ENCODE data around the gene NKX1-2. TPM values are rescaled to one million over a fixed set of nuclear protein-coding genes. Genes with fewer than 3 reads are reported as not detected.

Gene NKX1-2
- total RNA-seq, 1 donor from 2014 or later, result not detected

- DNase-seq (ENCODE audit: low spot score), result no peak
- no peak for ATAC-seq
- intact Hi-C loops (cut with DNase I), result no loop called here
Observed at GRCh38 chr10:124425227-124425962, 24.4 kb downstream of the NKX1-2 start.

GRCh38 chr10:124423813-124424212, 26.0 kb downstream of the NKX1-2 start:
- ATAC-seq (no peak), DNase-seq (ENCODE audit: low spot score) (no peak)
- intact Hi-C loops (cut with DNase I), result no loop called here

- no peak for ATAC-seq
- intact Hi-C loops (cut with DNase I), result no loop called here
- no peak for DNase-seq (ENCODE audit: low spot score)
Observed at GRCh38 chr10:124422742-124423141, 27.1 kb downstream of the NKX1-2 start.

- ATAC-seq (no peak), DNase-seq (ENCODE audit: low spot score) (no peak)
- intact Hi-C loops (cut with DNase I), result no loop called here
Observed at GRCh38 chr10:124420254-124420653, 29.6 kb downstream of the NKX1-2 start.

GRCh38 chr10:124419635-124420034, 30.2 kb downstream of the NKX1-2 start:
- ATAC-seq (no peak), DNase-seq (ENCODE audit: low spot score) (no peak)
- intact Hi-C loops (cut with DNase I), result no loop called here

GRCh38 chr10:124418726-124419501, 30.9 kb downstream of the NKX1-2 start, which contains the start of gene OAT:
Gene OAT (minus strand): TSS chr10:124418923. CDS start chr10:124412171, 6,752 bp downstream.
- intact Hi-C loops (cut with DNase I), result no loop called here
- peak; percentile 98 for ATAC-seq
- DNase-seq (ENCODE audit: low spot score), result peak; percentile 99

GRCh38 chr10:124417895-124418725, 31.7 kb downstream of the NKX1-2 start:
- DNase-seq (ENCODE audit: low spot score), result peak; percentile 79
- ATAC-seq, result peak; percentile 55
- intact Hi-C loops (cut with DNase I), result no loop called here

GRCh38 chr10:124416733-124417132, 33.1 kb downstream of the NKX1-2 start:
- ATAC-seq, result peak; percentile 23
- no peak for DNase-seq (ENCODE audit: low spot score)
- intact Hi-C loops (cut with DNase I), result no loop called here

- ATAC-seq, result no peak
- intact Hi-C loops (cut with DNase I), result no loop called here
- no peak for DNase-seq (ENCODE audit: low spot score)
Observed at GRCh38 chr10:124415210-124415609, 34.6 kb downstream of the NKX1-2 start.

- intact Hi-C loops (cut with DNase I), result loop anchor here (5.0 kb wide), 1 partner anchor 642 kb away; no protein-coding TSS in a partner anchor
- ATAC-seq, result no peak
- no peak for DNase-seq (ENCODE audit: low spot score)
Observed at GRCh38 chr10:124414076-124414475, 35.8 kb downstream of the NKX1-2 start.

GRCh38 chr10:124409696-124410095, 40.1 kb downstream of the NKX1-2 start:
- DNase-seq (ENCODE audit: low spot score) (no peak), ATAC-seq (no peak)
- intact Hi-C loops (cut with DNase I), result loop anchor here (5.0 kb wide), 1 partner anchor 637 kb away; no protein-coding TSS in a partner anchor

- DNase-seq (ENCODE audit: low spot score), result no peak
- intact Hi-C loops (cut with DNase I), result no loop called here
Observed at GRCh38 chr10:124408357-124408756, 41.5 kb downstream of the NKX1-2 start.

GRCh38 chr10:124407456-124407855, 42.4 kb downstream of the NKX1-2 start:
- ATAC-seq (no peak), DNase-seq (ENCODE audit: low spot score) (no peak)
- intact Hi-C loops (cut with DNase I), result no loop called here

More at GRCh38 chr10:124408357-124408756, 41.5 kb downstream of the NKX1-2 start:
- ATAC-seq, result no peak

GRCh38 chr10:124403548-124403947, 46.3 kb downstream of the NKX1-2 start:
- ATAC-seq (peak; percentile 63), DNase-seq (ENCODE audit: low spot score) (no peak)
- intact Hi-C loops (cut with DNase I), result no loop called here

GRCh38 chr10:124402273-124402672, 47.6 kb downstream of the NKX1-2 start:
- ATAC-seq (no peak), DNase-seq (ENCODE audit: low spot score) (no peak)
- intact Hi-C loops (cut with DNase I), result no loop called here

- DNase-seq (ENCODE audit: low spot score) (no peak), ATAC-seq (no peak)
- intact Hi-C loops (cut with DNase I), result no loop called here
Observed at GRCh38 chr10:124401633-124402032, 48.2 kb downstream of the NKX1-2 start.

All from sciatic nerve (tissue), 2 donors.